Esophagus (tissue), 2 donors: ENCODE results near the gene ZNF862. TPM values are rescaled to one million over a fixed set of nuclear protein-coding genes. Genes with fewer than 3 reads are reported as not detected.

Source experiments
- H3K27ac ChIP-seq, 2 donors: one replicate each; pipeline ENCODE4 v1.5.1; 2013; ENCODE audit warnings: low read depth in 2 of 2, mild to moderate bottlenecking in 2 of 2, inconsistent platforms in 1 of 2, low read length in 1 of 2, moderate library complexity in 1 of 2
- H3K27me3 ChIP-seq, 2 donors: one replicate each; pipeline ENCODE4 v1.6.1; 2013; ENCODE audit warnings: low read length in 2 of 2, control low read depth in 1 of 2, mild to moderate bottlenecking in 1 of 2; ENCODE audit not compliant: insufficient read depth in 2 of 2, control insufficient read depth in 1 of 2
- H3K36me3 ChIP-seq, 2 donors: one replicate each; pipeline ENCODE4 v1.6.1; 2013; ENCODE audit warnings: low read length in 1 of 2; ENCODE audit not compliant: control insufficient read depth in 2 of 2, insufficient read depth in 2 of 2
- H3K4me1 ChIP-seq, 2 donors: one replicate each; pipeline ENCODE4 v1.6.1; 2013; ENCODE audit warnings: low read length in 1 of 2; ENCODE audit not compliant: control insufficient read depth in 2 of 2, insufficient read depth in 2 of 2
- H3K4me3 ChIP-seq, 2 donors: one replicate each; pipeline ENCODE4 v1.5.1; 2013; ENCODE audit warnings: low read length in 2 of 2, mild to moderate bottlenecking in 2 of 2, low read depth in 1 of 2, moderate library complexity in 1 of 2
- H3K9me3 ChIP-seq, 2 donors: one replicate each; pipeline ENCODE4 v1.6.1; 2013; ENCODE audit warnings: mild to moderate bottlenecking in 2 of 2, low read depth in 1 of 2, low read length in 1 of 2, moderate library complexity in 1 of 2; ENCODE audit not compliant: control insufficient read depth in 2 of 2, insufficient read depth in 1 of 2
- WGBS, 2 donors: extraction: QIAGEN DNeasy Blood & Tissue Kit; methylation state at CpG; one replicate each; pipeline ENCODE4 v1.1.7; 2013; 5-methylcytosine and 5-hydroxymethylcytosine counted together
- polyA plus RNA-seq, 2 donors: library from polyadenylated mRNA; stranded (reverse); fragments of 200-250 nt; gene quantifications; one replicate each; pipeline ENCODE4 v1.2.3, GENCODE V29; 2013
- donor health status: healthy with polysubstance abuse.
- donor health status: Bipolar disorder and iron deficiency.

ZNF862 gene
- polyA plus RNA-seq, 2 donors, result 3.9 to 8.4 TPM

- WGBS, 2 donors, result 83 to 84% methylated on average over 25 of the region's 25 CpGs
Observed at GRCh38 chr7:149867762-149868622, 29.8 kb downstream of the ZNF862 start.

GRCh38 chr7:149868623-149869290 lies 30.6 kb downstream of the ZNF862 start:
- Histone ChIP-seq H3K9me3 (no peaks in the 10 kb centered on the region), H3K27ac (no peak overlapping the region), H3K4me3 (no peak overlapping the region), H3K4me1 (peaks cover 0 to 4% of the 10 kb centered on the region in 2 donors), H3K36me3 (peaks cover 11% of the 10 kb centered on the region in 2 donors), H3K27me3 (no peaks in the 10 kb centered on the region)
- 54% methylated on average over 7 of the region's 7 CpGs for WGBS, 2 donors

More at GRCh38 chr7:149867762-149868622, 29.8 kb downstream of the ZNF862 start:
- Histone ChIP-seq H3K27me3 (no peaks in the 10 kb centered on the region), H3K36me3 (peaks cover 11 to 15% of the 10 kb centered on the region in 2 donors), H3K4me3 (no peak overlapping the region), H3K4me1 (peaks cover 0 to 4% of the 10 kb centered on the region in 2 donors), H3K9me3 (no peaks in the 10 kb centered on the region), H3K27ac (no peak overlapping the region)

GRCh38 chr7:149869291-149869650 lies 31.1 kb downstream of the ZNF862 start:
- no peaks in the 10 kb centered on the region for H3K9me3 ChIP-seq
- peaks cover 6 to 8% of the 10 kb centered on the region in 2 donors for H3K36me3 ChIP-seq
- H3K4me3 ChIP-seq, result no peak overlapping the region
- H3K27me3 ChIP-seq, result no peaks in the 10 kb centered on the region
- H3K4me1 ChIP-seq, result peaks cover 0 to 4% of the 10 kb centered on the region in 2 donors
- 85 to 86% methylated on average over 5 of the region's 5 CpGs for WGBS, 2 donors
- peak overlapping the region in 1 of 2 donors; percentile 26 for H3K27ac ChIP-seq

GRCh38 chr7:149869867-149870266 lies 31.7 kb downstream of the ZNF862 start:
- H3K4me3 ChIP-seq, result no peak overlapping the region
- no peaks in the 10 kb centered on the region for H3K9me3 ChIP-seq
- no peak overlapping the region for H3K27ac ChIP-seq
- H3K4me1 ChIP-seq, result peaks cover 0 to 6% of the 10 kb centered on the region in 2 donors
- H3K27me3 ChIP-seq, result no peaks in the 10 kb centered on the region
- peaks cover 2 to 3% of the 10 kb centered on the region in 2 donors for H3K36me3 ChIP-seq
- WGBS, 2 donors, result 55 to 81% methylated on average over 6 of the region's 6 CpGs

- H3K9me3 ChIP-seq, result no peaks in the 10 kb centered on the region
- no peaks in the 10 kb centered on the region for H3K27me3 ChIP-seq
- no peak overlapping the region for H3K4me3 ChIP-seq
- H3K4me1 ChIP-seq, result peaks cover 0 to 6% of the 10 kb centered on the region in 2 donors
- peaks cover 0 to 3% of the 10 kb centered on the region in 2 donors for H3K36me3 ChIP-seq
- WGBS, 2 donors, result 78 to 85% methylated on average over 3 of the region's 3 CpGs
- H3K27ac ChIP-seq, result no peak overlapping the region
Observed at GRCh38 chr7:149870274-149870673, 32.1 kb downstream of the ZNF862 start.

GRCh38 chr7:149870701-149871483 lies 32.7 kb downstream of the ZNF862 start:
- peaks cover 0 to 6% of the 10 kb centered on the region in 2 donors for H3K4me1 ChIP-seq
- H3K27ac ChIP-seq, result no peak overlapping the region
- 84% methylated on average over 12 of the region's 12 CpGs for WGBS, 2 donors

GRCh38 chr7:149871576-149871975 lies 33.4 kb downstream of the ZNF862 start:
- 84 to 87% methylated on average over 1 of the region's 1 CpG for WGBS, 2 donors
- H3K4me1 ChIP-seq, result peaks cover 0 to 6% of the 10 kb centered on the region in 2 donors
- no peaks in the 10 kb centered on the region for H3K27me3 ChIP-seq
- no peak overlapping the region for H3K4me3 ChIP-seq
- no peak overlapping the region for H3K27ac ChIP-seq
- no peaks in the 10 kb centered on the region for H3K36me3 ChIP-seq
- H3K9me3 ChIP-seq, result no peaks in the 10 kb centered on the region

More at GRCh38 chr7:149870701-149871483, 32.7 kb downstream of the ZNF862 start:
- Histone ChIP-seq H3K4me3 (no peak overlapping the region), H3K9me3 (no peaks in the 10 kb centered on the region), H3K27me3 (no peaks in the 10 kb centered on the region), H3K36me3 (peaks cover 0 to 3% of the 10 kb centered on the region in 2 donors)

GRCh38 chr7:149872419-149873073 lies 34.4 kb downstream of the ZNF862 start:
- H3K4me1 ChIP-seq, result peaks cover 0 to 6% of the 10 kb centered on the region in 2 donors
- no peaks in the 10 kb centered on the region for H3K27me3 ChIP-seq
- peak overlapping the region; percentile 82 to 86 for H3K27ac ChIP-seq
- WGBS, 2 donors, result 22% methylated on average over 13 of the region's 13 CpGs
- no peaks in the 10 kb centered on the region for H3K9me3 ChIP-seq
- no peaks in the 10 kb centered on the region for H3K36me3 ChIP-seq
- peak overlapping the region in 1 of 2 donors; percentile 61 for H3K4me3 ChIP-seq
